Epithelial cell of esophagus (primary cell): ENCODE data around the gene CNTNAP2.
"Not testable (repeated sequence)": the region's sequence is repeated elsewhere in the genome, so short reads cannot be mapped to it uniquely, and the experiment has no call there.

Experiments
- DNase-seq: peaks from one replicate; pipeline ENCODE4 v3.0.0; 2010; ENCODE audit warnings: low read depth
- H3K4me3 ChIP-seq: 2 replicates; pipeline ENCODE4 v1.5.1; 2011; ENCODE audit warnings: mild to moderate bottlenecking, low read length, control low read depth
- TF ChIP-seq, protein P1 (sequence below): IDR thresholded peaks from 2 replicates; pipeline ENCODE4 v1.5.1; 2011; ENCODE audit warnings: low read depth, mild to moderate bottlenecking, low read length, control low read depth, inconsistent platforms; ENCODE audit not compliant: insufficient read depth; ENCODE audit errors: missing control alignments

Gene CNTNAP2

DNA sequence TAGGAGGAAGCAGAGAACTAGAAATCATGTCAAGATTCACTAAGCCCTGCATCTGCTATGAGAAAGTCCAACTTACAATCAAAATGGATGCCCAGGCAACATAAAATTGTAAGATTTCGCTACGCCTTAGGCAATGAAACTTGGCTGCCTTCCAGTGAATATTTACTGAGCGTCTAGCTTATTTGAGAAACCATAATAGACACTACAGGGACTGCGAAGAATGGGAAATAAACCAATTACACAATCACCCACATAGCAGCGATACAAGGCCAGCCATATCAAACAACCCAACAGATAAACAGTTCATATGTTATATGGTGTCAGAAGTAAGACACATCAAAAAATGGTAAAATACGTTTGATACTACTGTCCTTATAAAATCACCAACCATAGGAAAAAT, 1928.9 kb downstream of the CNTNAP2 start:
- no peak overlapping the region for H3K4me3 ChIP-seq
- TF ChIP-seq, protein P1, sequence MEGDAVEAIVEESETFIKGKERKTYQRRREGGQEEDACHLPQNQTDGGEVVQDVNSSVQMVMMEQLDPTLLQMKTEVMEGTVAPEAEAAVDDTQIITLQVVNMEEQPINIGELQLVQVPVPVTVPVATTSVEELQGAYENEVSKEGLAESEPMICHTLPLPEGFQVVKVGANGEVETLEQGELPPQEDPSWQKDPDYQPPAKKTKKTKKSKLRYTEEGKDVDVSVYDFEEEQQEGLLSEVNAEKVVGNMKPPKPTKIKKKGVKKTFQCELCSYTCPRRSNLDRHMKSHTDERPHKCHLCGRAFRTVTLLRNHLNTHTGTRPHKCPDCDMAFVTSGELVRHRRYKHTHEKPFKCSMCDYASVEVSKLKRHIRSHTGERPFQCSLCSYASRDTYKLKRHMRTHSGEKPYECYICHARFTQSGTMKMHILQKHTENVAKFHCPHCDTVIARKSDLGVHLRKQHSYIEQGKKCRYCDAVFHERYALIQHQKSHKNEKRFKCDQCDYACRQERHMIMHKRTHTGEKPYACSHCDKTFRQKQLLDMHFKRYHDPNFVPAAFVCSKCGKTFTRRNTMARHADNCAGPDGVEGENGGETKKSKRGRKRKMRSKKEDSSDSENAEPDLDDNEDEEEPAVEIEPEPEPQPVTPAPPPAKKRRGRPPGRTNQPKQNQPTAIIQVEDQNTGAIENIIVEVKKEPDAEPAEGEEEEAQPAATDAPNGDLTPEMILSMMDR = no peak
- DNase-seq = no peak

DNA sequence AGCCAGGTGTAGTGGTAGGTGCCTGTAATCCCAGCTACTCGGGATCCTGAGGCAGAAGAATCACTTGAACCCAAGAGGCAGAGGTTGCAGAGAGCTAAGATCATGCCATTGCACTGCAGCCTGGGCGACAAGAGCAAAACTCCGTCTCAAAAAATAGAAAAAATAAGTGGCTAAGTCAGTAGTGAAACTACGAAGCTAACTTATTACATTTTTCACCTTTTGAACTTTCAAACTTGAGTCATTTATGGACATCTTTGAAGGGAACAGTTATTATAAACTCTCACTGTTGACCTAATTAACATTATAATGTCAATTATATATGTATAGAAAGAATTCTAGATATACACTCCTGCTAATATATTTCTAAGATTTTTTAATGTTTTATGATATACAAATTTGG, 1932.5 kb downstream of the CNTNAP2 start:
- TF ChIP-seq, protein P1 = no peak
- no peak for DNase-seq
- H3K4me3 ChIP-seq = no peak overlapping the region

DNA sequence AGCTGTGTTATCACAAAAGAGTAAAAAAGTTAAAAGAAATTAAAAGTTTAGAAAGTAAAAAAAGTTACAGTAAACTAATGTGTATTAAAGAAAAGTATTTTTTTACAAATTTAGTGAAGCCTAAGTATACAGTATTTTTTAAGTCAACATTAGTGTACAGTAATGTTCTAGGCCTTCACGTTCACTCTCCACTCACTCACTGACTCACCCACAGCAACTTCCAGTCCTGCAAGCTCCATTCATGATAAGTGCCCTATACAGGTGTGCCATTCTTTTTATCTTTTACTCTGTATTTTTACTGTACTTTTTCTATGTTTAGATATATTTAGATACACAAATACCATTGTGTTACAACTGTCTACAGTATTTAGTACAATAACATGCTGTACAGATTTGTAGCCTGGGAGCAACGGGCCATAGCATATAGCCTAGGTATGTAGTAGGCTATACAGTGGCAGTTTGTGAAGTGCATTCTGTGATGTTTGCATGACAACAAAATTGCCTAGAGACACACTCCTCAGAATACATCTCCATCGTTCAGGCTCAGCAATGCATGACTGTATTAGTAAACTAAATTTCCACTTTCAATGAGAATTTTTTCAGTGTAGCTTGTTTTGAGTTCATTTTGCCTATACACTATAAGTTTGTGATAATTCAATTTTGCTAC, 1934.0 kb downstream of the CNTNAP2 start:
- TF ChIP-seq, protein P1 = no peak
- H3K4me3 ChIP-seq = no peak overlapping the region
- no peak for DNase-seq

DNA sequence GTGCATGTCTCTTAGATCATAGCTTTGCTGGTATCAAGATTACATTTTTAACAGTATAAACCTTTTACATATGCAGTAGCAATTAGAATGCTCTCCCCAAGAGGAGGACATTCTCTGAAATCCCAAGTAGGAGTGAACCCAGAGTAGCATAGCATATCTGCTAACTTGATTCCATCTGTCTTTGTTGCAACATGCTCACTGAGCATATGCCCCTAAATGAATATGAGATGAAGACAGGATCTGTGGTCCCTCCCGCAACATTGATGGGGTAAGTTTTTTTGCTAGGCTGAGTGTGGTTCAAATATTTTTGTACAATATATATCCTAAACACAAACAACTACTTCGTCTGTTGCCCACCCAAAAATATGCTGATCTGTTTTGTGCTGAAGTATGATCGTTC, 1939.8 kb downstream of the CNTNAP2 start:
- DNase-seq = no peak
- TF ChIP-seq, protein P1 = no peak
- no peak overlapping the region for H3K4me3 ChIP-seq

DNA sequence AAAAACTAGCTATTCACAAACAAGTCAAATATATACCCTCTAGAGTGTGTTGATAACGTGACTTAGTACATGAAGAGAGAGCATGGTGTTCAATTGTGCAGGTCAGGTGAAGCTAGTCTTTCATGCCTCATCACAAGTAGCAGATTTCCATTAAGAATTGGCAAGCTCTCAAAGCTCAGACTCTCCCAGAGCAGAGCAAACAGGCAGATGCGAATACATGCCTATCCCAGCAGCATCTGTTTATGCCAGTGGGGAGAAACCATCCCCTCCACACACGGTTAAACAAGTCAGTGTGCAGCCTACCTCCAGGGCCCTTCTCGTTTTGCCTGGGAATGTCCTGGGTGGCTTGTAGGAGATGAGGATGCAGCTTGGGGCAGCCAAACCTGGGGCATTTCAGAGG, 1941.5 kb downstream of the CNTNAP2 start:
- H3K4me3 ChIP-seq = no peak overlapping the region
- DNase-seq = no peak
- TF ChIP-seq, protein P1 = no peak

DNA sequence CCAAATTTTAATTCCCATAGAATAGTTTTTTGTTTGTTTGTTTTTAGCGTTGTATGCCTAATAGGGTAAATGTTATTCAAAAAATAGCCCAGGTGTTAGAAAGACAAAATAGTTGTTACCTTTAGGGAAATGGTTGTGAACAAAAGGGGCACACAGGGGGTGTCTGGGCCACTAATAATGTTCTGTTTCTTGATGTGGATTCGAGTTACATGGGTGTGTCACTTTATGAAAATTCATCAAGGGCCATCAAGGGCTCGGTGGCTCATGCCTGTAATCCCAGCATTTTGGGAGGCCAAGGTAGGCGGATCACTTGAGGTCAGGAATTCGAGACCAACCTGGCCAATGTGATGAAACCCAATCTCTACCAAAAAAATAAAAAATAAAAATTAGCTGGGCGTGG, 1942.2 kb downstream of the CNTNAP2 start:
- DNase-seq = no peak
- TF ChIP-seq, protein P1 = no peak
- no peak overlapping the region for H3K4me3 ChIP-seq

DNA sequence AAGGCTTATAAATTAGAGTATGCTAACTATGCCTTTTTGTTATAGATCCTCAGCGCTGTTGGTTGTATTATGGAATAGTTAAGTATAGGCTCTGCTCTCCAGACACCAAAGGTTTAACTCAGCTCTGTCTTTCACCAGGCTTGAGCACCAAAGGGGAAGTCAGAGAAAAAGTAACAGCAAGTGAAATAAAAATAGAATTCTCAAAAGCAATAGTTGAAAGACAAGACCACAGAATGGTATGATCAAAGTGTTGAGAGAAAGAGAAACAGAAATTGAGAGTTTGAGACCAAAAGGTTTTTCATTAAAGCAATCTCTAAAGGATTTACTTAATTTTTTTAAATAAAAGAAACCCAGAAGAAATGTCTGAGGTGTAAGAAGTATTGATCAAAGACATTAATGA, 1944.1 kb downstream of the CNTNAP2 start:
- DNase-seq = no peak
- H3K4me3 ChIP-seq = no peak overlapping the region
- TF ChIP-seq, protein P1 = no peak

DNA sequence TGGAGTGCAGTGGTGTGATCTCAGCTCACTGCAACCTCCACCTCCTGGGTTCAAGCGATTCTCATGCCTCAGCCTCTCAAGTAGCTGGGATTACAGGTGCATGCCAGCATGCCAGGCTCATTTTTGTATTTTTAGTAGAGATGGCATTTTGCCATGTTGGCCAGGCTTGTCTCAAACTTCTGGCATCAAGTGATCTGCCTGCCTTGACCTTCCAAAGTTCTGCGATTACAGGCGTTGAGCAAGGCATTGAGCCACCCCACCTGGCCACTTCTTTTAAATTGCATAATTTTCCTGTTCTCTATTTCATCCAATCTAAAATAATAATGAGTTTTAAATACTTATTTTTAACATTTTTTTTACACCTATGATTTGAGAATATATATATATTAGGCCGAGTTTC, 1961.5 kb downstream of the CNTNAP2 start:
- not testable (repeated sequence) for DNase-seq, H3K4me3 ChIP-seq
